Measurements from ENCODE around the gene CHD9NB. TPM values are rescaled to one million over a fixed set of nuclear protein-coding genes. Genes with fewer than 3 reads are reported as not detected.

CHD9NB gene
- total and polyA plus RNA-seq, 10 of the 15 experiments (the other 5 are each of a cell fraction or from before 2014, with no cell fraction given), result 0.14 to 1.6 (median 0.73) TPM

GRCh38 chr16:53094013-53094630 is 41.4 kb upstream of the CHD9NB start (continued):
- TF ChIP-seq E4F1 (IDR thresholded peaks at IDR 0.05; ENCODE audit: borderline replicate concordance, partially characterized antibody) (no peak), ETV6 (conservative IDR thresholded peaks at IDR 0.05 in 1 of 2, IDR thresholded peaks at IDR 0.05 in 1 of 2; ENCODE audit: borderline replicate concordance in 1 of 2, low read depth in 1 of 2) (peak in 1 of 2 experiments; percentile 60; a peak in 1 of 4 replicates), ZNF274 (IDR thresholded peaks at IDR 0.05; ENCODE audit: insufficient read depth, insufficient read length) (no peak), STAT1 (conservative IDR thresholded peaks at IDR 0.05) (no peak), FOXK2 (IDR thresholded peaks at IDR 0.05) (no peak), ZNF622 (IDR thresholded peaks at IDR 0.05) (no peak), CEBPB (IDR thresholded peaks at IDR 0.05; ENCODE audit: borderline replicate concordance in 1 of 2, low read depth in 2 of 2, low read length in 2 of 2) (no peak), CBFB (IDR thresholded peaks at IDR 0.05; ENCODE audit: low read depth) (no peak), SUZ12 (IDR thresholded peaks at IDR 0.05; ENCODE audit: unreplicated experiment) (no peak), SREBF2 (IDR thresholded peaks at IDR 0.05; ENCODE audit: low read length) (no peak), TCF7 (IDR thresholded peaks at IDR 0.05; ENCODE audit: borderline replicate concordance) (no peak), CTCF (IDR thresholded peaks at IDR 0.05 in 2 of 3, conservative IDR thresholded peaks at IDR 0.05 in 1 of 3; ENCODE audit: control insufficient read depth in 2 of 3, extremely low read depth in 1 of 3, insufficient read depth in 1 of 3, low read depth in 3 of 3, low read length in 3 of 3) (no peak), SIX5 (IDR thresholded peaks at IDR 0.05; ENCODE audit: low read depth, low read length, severe bottlenecking) (no peak), RB1 (IDR thresholded peaks at IDR 0.05; ENCODE audit: borderline replicate concordance) (0 out of 2 replicates have a peak, but pooled peaks have one; percentile 27), EGR1 (IDR thresholded peaks at IDR 0.05; ENCODE audit: borderline replicate concordance in 1 of 2, low read depth in 2 of 2, low read length in 2 of 2) (no peak), HDAC6 (IDR thresholded peaks at IDR 0.05; ENCODE audit: unreplicated experiment) (no peak), IRF3 (IDR thresholded peaks at IDR 0.05) (no peak), CHD1 (IDR thresholded peaks at IDR 0.05; ENCODE audit: low read depth, low read length) (no peak), SKIL (IDR thresholded peaks at IDR 0.05; ENCODE audit: low read depth, poor library complexity, severe bottlenecking) (no peak), RBBP5 (conservative IDR thresholded peaks at IDR 0.05) (no peak), RUNX3 (IDR thresholded peaks at IDR 0.05; ENCODE audit: low read length) (peak; percentile 47), YBX1 (IDR thresholded peaks at IDR 0.05) (no peak), MAX (IDR thresholded peaks at IDR 0.05; ENCODE audit: low read depth, low read length) (peak; percentile 35; the same call in 1 of the 2 replicates)

Data from GM12878 (cell line).